Stimulated activated CD8-positive, alpha-beta memory T cell treated with anti-CD3 and anti-CD28 coated beads, Interleukin-2, amount 100 ng/mL, for 1 hour (primary cell): Measurements from ENCODE around the gene RAPGEF1.
"Not testable (repeated sequence)": the region's sequence is repeated elsewhere in the genome, so short reads cannot be mapped to it uniquely, and the experiment has no call there.

Experiments
- DNase-seq, 2 donors: peaks; one replicate each; pipeline ENCODE4 v3.0.0-alpha.2; 2020; ENCODE audit warnings: low read depth in 2 of 2

The RAPGEF1 gene

DNA sequence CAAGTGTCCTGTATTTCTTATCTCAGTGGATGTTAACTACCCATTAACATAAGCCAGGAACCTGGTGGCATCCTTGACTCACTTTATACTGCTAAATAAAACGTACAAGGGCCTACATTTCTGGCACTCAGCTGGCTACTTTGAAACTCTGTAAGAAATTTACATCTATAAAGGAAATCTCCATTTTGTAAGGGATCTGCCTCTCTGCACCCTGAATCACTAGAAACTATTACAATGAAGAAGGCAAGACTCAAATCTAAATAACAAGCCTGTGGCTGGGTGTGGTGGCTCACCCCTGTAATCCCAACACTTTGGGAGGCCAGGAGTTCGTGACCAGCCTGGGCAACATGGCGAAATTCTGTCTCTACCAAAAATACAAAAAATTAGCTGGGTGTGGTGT is 51.5 kb downstream of the RAPGEF1 start:
- no peak for DNase-seq

DNA sequence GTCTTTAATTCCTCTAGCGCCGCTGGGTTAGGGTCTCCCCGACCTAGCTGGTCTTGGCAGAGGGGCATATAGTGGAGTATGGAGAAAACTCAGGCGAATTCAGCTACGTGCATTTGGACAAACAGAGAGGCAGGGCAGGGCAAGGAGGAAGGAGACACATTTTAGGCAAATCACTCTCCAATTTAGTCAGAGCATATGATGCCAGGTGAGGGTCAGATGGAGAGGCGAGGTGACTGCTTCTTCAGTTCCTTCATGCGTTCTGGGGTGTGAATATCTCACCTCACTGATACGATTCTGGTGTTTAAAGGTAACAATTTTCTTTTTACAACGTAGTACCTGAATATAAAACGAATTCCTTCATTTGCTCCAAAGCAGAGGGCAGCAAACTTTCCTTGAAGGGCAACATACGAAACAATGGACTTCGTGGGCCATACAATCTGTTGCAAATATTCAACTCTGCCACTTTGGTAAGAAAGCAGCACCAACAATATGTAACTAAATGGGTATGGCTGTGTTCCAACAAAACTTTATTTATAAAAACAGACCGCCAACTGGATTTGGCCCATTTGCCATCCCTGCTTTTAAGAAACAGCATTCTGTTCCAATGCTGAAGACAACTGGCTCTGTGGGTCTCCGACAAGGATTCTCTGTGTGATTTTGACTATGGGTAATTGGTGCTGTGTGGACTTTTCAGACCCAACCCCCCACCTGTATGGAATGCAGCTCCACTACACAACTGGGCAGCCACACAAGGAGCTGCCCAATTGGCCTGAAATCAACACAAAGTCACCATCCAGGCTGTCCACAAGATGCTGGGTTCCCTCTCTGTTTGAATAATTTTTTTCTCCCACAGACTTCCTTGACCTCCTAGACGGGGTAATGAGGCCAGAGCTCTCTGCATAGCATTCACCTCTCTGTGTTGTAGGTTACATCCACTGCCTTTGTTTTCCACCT is 53.8 kb downstream of the RAPGEF1 start:
- DNase-seq, result no peak

DNA sequence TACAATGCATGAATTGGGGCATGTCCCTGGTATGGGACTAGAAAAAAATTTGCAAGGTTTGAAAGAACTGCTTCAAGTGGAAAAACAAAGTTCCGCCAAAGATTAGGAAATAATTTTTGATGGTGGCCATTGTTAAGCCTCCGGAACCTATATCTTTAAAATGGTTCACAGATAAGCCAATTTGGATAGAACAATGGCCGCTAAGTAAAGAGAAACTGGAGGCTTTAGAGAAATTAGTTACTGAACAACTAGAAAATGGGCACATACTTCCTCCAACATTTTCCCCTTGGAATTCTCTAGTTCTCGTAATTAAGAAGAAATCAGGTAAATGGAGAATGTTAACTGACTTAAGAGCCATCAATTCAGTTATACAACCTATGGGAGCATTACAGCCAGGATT is 56.8 kb downstream of the RAPGEF1 start:
- DNase-seq, result not testable (repeated sequence)

DNA sequence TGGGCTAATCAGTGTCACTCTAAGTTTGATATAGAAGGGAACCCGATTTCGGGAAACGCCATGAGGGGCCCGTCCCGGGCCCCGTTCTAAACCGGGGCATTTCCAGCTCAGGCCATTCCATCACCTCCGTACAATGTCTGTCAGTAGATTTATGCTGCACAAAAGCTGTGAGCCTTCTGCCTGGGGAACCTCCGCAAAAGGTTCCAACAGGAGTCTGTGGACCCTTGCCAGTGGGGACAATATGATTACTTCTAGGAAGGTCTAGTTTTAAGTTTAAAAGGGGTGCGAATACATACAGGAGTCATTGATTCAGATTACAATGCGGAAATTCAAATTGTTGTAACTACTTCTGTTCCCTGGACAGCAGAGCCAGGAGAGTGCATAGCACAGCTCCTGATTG is 57.6 kb downstream of the RAPGEF1 start:
- DNase-seq, result no peak

DNA sequence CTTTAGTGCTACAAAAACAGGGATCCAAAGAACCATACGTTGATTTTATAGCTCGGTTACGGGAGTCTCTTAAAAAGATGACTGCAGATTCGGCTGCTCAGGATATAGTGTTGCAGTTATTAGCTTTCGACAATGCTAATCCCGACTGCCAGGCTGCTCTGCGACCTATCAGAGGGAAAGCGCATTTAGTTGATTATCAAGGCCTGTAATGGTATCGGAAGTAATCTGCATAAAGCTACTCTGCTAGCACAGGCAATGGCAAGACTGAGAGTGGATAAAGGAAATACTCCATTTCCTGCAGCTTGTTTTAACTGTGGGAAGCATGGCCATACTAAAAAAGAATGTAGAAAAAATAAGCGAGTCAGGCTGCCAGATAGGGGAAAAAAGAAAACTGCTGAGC is 58.0 kb downstream of the RAPGEF1 start:
- not testable (repeated sequence) for DNase-seq

DNA sequence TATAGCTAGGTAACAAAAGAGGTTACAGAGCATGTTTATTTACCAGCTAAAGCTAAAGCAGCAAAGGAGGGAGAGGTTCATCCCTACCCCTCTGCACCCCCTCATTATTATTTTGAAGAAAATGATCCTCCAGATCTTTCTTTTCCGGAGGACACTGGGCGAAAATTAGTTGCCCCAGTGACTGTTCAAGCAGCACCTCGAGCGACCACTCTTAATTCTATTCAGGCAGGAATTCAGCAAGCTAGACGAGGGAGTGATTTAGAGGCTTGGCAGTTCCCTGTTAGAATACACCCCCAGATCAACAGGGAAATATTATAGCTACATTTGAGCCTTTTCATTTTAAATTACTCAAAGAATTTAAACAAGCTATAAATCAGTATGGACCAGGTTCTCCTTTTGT is 58.8 kb downstream of the RAPGEF1 start:
- DNase-seq, result not testable (repeated sequence)

DNA sequence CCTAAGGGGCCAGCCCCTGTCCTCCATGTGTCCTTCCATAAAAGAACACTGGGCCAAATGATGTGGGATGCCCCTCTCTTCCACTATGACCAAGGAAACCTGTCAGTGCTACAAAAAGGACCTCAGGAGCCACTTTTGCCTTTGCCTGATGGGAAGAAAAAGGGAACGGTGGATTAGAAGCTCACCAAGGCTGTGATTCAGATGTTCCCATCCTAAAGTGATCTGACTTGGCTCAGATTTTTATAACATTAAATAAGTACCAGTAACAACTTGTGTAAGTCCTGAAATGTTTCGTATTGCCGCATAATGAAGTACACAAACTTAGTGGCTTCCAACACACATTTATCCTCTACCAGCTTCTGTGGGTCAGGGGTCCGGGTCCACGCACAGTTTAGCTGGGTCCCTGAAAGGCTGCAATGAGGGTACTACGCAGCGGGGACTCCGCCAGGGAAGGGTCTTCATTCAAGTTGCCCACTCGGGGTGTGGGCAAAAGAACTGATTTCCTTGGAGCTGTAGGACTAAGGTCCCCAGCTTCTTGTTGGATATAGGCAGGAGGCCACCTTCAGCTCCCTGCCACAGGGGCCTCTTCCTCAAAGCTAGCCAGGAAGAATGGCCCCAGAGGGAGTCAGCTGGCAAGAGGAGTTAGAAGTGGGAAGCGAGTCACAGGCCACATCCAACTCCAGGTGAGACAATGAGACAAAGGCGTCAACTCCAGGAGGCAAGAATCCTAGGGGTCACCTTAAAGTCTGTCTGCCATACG is 60.4 kb downstream of the RAPGEF1 start:
- no peak for DNase-seq

DNA sequence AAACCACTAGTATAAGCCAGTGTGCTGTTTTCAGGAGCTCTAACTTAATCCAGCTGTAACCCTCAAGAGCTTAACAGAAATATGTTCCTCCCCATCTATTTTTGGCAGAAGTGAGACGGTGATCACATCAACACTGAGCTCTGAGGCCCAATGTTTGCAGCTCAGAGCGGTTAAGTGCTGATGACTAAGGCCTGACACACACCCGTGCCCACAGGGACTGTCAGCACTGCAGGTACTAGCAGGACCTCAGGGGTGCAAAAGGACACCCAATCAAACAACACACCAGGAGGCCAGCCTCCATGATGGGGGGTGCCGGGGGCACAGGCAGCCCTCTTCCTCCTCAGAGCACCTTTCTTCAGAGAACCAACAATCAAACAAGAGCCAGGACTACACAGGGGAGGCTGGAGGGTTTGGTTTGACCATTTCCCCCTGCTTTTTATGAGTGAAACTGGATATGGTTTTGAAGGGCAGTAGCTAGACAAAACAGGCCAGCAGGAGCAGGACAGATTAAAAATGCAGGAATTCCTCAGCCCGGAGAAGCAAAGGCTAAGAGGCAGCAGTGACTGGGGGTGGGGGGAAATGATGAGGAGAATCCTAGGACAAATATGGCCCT is 61.3 kb downstream of the RAPGEF1 start:
- DNase-seq, result peak; percentile 55 to 60

DNA sequence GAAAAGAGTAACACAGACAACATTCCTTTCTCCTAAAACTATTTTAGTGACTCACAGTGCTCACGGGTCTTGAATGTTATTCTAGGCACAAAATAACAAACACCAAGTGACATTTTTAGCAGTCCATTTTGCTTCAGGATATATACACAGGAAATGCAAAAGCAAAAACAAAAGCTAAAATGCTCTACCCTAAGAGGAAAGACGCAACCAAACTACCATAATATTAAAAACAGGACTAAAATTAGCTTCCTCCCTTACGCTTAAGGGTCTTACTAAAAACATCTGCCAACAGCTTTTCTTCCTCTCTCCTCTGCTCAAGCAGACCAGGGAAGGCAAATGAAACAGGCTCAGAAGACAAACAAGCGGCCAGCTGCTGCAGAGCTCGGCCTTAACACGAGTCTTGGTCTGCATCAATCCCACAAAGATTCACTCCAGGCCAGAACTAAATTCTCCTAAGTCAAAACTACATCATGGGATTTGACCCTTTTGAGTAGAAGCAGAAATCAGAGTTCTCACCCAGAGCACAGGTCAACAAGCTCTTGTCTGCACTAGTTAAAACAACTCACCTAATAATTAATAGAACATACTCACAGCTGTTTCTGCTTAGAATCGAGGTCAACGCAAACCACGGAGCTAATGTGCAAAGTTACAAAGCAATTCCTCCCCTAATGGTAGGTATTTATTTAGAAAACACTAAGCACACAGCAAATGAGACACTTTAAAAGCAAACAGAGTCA is 62.3 kb downstream of the RAPGEF1 start:
- no peak for DNase-seq

DNA sequence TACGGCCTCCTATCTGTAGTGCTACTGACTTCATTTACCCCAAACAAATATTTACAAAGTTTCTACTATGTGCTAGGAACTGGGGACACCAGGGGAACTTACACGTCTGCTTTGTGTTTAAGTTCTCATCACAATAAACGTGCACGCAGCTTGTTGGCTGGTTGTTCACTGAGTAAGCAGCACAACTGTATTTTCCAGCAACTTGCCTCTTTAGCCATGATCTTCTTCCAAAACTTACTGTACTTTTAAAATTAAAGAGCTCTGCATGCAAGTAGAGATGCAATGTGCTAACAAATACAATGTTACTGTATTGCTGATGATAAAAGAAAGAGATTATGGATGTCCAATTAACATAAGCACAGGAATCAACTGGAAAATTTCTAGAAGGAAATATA is 62.8 kb downstream of the RAPGEF1 start:
- no peak for DNase-seq

DNA sequence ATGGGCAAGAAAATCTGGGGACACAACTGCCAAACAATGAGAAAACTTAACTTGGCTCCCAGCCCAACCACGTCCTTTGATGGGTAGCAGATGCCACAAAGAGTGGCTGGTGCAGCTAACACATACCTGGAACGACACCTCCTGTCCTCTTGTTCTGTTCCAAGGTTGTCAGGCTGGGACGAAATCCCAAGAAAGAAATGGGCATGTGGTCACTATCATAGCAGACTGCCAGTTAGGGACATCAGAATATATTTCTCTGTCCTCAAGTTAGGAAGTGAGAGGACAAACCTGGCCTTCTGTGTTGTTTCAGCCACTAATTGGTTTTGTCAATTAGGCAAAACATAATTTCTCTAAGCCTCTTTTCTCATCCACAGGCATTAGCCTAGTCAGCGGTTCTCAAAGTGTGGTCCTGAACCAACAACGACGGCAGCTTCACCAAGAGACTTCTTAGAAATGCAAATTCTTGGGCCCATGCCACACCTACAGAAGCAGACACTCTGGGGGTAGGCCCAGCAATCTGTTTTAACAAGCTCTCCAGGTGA is 63.4 kb downstream of the RAPGEF1 start:
- DNase-seq, result no peak

DNA sequence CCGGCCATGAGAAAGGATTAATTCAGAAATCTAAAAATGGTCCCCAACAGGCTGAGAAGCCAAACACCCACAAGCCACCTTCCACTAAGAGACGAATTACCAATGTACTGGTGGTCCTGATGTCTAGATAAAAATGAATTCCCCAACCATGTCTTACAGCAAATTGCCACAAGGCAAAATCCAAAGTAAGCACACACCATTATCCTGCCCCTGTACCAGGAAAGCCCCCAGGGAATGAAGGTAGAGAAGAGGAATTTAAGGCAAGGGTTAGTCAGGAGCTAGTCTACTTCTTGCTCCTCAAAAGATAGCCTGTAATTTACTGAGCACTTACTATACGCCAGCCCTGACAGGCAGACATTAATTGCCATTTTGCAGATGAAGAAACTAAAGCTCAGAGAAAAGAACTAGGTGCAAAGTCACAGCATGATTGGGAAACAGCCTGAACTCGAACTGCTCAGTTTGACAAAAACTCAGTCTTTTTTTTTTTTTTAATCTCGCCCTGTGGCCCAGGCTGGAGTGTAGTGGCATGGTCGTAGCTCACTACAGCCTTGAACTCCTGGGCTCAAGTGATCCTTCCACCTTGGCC is 64.3 kb downstream of the RAPGEF1 start:
- DNase-seq, result no peak

DNA sequence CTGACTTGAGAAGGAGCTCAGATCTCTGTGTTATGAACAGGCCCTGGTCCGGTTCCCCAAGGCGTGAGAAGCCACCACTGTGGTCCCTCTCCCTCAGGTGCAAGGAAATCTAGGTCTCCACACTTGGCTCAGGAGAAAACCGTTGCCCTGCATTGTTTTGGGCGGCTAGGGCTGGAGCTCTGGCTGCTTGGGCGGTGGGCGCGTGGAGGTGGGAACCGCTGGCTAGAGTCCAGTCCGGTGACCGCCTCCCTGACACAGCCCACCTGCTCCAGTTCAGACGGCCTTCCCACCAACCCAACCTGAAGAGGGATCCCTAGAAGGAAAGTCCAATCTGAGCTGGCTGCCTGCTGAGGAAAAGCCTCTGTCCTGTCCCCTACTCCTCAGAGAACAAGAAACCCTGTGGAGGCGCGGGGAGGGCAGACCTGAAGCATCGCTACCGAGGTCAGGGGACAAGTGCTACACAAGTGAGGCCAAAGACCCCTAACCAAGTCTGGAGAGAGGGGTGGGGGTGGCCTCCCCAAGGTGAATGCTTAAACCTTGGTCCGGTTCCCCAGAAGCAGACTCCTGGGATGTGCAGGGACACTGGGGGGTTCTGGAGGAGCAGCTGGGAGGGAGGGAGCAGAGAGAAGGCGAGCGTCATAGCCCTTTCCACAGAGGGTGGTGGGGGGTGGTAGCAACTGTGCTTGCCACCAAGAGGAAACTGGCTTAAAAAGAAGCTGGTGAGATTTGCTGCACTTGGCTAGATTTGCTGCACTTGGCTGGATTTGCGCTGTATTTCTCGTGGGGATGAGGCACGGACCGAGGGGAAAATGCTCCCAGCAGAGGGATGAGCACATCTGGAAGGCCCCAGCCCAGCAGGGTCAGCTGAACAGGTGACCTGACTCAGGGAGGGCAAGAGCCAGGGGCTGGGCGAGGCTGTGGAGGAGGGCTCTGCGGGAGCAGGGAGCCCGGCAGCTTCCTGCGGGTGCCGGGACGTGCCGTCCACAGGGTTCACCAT is 65.2 kb downstream of the RAPGEF1 start:
- DNase-seq, result no peak

DNA sequence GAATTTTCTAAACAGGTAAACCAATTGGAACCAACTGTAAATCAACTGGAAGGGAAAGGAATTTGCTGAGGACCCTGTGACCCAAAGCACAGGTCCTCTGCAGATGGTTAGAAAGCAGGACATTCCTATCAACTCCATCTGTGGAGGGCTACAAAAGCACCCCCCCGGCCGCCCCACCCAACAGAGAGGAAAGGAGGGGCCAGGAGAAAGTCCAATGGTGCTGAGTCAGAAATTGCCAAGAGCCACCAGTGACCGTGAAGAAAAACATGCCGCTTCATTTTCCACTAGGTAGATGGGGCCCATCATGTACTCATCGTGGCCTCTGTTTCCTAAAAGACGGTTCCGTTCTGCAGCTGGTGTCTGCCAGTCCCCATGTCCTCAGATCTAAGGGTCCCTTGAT is 66.3 kb downstream of the RAPGEF1 start:
- no peak for DNase-seq

DNA sequence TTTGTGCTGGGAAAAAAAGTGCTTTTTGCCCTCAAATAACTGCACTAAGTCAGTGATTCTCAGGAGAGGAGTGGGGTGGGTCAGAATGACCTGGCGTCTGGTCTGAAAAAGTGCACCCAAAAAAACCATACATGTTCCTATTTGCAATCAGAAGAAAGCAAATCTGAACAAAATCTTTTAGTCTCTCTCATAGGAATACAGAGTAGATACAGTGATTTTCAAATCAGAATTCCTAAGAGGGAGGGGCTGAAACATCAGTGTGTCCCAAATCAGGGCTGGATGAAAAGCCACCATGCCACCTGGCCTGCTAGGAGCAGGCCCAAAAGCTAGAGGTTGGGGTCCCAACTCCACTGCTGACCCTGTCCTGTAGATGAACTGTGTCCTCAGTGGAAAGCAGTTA is 66.8 kb downstream of the RAPGEF1 start:
- no peak for DNase-seq

DNA sequence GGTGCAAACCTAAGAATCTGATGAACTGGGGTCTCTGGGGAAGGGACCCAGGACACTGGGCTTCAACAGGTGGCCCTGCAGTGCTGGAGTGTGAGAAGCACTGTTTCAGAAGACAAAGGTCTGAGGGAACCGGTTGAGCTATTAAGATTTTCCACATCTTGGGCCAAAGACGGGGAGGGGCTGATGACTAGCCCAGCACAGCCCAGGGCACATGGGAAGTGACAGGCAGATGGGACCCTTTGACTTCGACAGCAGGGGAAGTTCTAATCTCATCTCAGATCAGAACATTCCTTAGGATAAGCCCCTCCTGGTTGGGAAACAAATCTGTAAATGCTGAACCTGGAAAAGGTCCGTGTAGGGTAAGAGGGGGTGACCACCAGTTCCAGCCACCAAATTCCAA is 67.4 kb downstream of the RAPGEF1 start:
- DNase-seq, result no peak

DNA sequence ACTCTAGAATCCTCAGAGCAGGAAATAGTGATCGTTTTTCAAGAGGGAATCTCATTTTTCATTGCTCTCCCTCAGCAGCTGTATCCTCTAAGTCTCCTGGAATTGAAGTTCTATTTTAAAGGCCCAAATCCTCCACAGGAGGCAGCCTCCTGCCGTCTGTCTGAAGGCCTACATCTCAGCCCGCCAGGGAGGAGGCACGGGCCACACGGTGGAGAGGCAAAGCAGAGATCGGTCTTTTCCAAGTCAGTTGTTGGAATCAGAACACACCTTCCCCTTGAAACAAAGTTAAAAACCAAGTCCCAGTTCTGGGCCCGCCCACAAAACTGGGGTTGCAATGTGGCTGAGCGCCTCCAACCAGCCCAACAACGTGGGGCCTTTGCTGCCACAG is 68.7 kb downstream of the RAPGEF1 start:
- DNase-seq, result no peak

DNA sequence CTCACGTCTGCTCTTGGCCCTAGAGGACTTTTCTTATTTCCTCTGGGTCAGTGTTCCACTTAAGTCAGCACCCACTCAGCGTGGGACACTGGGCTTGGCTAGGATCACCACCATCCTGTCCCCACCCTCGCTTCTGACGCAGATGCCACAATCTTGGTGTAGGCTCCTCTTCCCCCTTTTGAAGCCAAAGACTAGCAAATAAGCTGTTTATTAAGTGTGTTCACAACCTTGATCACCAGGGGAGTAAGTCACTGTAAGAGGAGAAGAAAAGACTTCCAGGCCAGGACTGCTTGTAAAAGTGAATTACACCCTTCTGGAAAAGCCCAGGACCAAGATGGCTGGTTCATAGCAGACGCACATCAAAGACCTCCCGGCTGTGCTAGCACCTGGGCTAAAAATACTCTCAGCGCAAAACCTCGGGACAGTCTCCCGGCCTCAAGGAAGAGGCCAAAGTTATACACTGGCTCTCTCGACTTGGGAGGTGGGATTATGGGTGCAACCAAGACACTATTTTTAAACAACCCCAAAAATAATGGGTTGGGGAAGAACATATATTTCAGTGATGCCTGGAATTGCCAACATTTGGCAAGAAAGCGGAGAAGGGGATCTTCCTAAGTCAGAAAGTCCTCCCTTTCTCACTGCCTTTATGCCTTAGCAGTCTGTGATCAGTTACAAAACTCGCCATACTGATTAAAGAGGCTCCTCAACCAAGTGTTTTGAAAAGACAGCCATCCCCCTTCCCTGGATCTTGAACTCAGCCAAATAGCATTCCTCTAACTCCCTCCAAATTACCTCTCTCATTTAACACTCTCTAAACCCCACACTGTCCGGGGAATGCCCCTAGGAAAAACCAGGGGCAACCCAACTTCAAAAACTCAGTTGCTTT is 69.4 kb downstream of the RAPGEF1 start:
- DNase-seq, result no peak
